Fibroblast of skin of right biceps (primary cell): ENCODE data around the gene TMEM138.

Source experiments
- DNase-seq: peaks from one replicate; pipeline ENCODE4 v3.0.0-alpha.2; 2013

TMEM138 gene

DNA sequence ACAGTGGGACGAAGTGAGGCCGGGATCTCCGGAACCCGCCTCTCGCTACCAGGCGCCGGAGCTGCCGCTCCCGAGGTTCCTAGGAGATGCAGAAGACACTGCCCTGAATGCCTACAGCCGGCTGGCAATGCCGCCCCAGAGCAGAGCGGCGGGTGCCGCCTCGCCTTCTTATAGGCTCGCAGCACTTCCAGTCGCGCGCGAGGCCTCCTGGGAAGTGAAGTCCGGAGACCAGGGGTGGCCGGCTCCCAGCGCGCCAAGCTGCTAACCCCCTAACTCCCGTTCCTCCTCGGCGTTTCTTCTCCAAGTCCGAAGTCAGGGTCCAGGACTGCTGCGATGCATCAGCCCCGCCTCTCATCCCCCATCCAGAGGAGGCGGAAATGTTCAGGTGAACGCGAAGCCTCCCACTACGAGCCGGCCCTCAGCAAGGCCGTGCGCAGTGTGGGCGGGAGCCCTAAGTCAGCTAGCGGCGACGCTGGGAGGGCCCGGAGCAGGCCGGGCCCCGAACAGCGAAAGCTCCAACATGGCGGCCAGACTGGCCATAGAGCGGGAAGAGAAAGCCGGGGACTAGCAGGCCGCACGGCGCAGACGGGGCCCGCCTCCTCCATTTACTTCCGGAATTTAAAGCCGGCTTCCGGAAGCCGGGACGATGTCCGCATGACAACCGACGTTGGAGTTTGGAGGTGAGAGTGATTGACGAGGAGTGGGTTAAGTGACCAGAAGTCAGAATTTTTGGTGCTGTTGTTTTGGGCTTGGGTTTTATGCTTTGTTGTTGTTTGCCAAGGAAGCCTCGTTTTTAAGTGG is at the start of gene TMEM138, which contains the start of gene CYB561A3:
Gene TMEM138, plus strand, starts transcription at position 634 of the 801 bp plus-strand sequence. CDS start 2,017 bp downstream, outside the sequence.
Gene CYB561A3, minus strand, starts transcription at position 142 of the 801 bp plus-strand sequence. CDS start 5,169 bp downstream, outside the sequence.
- DNase-seq: peak; percentile 94

GRCh38 chr11:61315260-61315659 is 46.9 kb upstream of the TMEM138 start:
- DNase-seq: no peak

- DNase-seq: no peak
Measured at GRCh38 chr11:61325649-61326414, 36.3 kb upstream of the TMEM138 start.

- DNase-seq: peak; percentile 47
Measured at GRCh38 chr11:61327669-61328071, 34.5 kb upstream of the TMEM138 start.

- no peak for DNase-seq
Measured at GRCh38 chr11:61328351-61328750, 33.8 kb upstream of the TMEM138 start.

DNA sequence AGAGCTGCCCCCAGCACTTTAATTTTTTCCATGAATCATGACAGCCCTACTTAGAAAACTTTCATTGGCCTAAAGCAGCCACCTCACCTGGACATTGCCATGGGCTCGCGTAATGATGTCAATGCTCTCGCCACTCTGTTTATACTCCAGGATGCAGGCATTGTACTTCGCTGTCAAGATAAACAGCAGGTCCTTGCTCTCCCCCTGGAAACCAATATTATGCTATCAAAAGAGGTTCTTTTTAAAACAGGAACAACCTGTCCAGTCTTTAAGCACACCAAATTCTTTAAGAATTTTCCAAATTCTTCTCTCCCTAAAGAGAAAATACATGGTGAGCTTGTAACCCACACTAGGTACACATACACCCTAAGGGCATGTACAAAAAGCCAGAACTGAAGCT is 32.3 kb upstream of the TMEM138 start:
- no peak for DNase-seq

DNA sequence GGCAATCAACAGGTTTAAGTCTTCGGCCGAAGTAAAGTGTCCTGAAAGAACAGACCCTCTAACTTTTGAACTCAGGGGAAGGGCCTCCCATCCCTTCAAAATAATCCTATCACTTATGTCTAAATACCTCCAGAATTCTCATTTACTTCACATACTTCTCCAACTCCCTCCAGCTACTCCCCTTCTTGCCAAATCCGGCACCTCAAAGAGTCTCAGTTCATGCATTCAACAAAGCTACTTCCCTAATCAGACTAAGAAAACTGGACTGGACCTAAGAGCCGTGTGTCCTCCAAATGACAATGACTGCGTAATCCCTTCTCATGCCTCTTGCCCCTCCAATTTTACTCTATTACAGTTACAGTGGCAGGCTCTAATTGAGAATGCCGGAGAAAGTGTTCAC is 30.5 kb upstream of the TMEM138 start:
- no peak for DNase-seq

DNA sequence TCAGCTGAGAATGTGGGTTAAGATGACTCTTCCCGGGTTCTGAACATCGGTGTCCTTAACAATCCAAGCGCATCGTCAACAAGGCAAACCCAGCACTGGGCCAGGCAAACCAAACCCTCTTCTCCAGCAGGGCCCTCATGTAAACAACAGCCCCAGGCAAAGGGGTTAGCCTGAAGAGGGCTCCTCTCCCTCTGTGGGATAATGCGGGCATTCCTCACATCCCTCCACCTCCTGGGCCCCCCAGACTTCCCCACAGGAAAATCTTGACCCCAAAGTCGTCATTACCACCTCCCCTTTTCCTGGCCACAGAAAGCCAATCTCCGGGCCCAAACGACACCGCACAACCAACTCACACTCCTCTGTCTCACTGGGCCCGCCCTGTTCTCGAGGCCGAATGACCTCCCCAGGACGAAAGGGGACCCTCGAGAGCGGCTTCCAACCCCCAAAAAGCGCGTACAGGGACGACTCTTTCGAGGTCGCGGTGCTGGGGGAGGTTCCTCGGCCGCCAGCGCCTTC is 29.8 kb upstream of the TMEM138 start:
- DNase-seq: peak; percentile 22

DNA sequence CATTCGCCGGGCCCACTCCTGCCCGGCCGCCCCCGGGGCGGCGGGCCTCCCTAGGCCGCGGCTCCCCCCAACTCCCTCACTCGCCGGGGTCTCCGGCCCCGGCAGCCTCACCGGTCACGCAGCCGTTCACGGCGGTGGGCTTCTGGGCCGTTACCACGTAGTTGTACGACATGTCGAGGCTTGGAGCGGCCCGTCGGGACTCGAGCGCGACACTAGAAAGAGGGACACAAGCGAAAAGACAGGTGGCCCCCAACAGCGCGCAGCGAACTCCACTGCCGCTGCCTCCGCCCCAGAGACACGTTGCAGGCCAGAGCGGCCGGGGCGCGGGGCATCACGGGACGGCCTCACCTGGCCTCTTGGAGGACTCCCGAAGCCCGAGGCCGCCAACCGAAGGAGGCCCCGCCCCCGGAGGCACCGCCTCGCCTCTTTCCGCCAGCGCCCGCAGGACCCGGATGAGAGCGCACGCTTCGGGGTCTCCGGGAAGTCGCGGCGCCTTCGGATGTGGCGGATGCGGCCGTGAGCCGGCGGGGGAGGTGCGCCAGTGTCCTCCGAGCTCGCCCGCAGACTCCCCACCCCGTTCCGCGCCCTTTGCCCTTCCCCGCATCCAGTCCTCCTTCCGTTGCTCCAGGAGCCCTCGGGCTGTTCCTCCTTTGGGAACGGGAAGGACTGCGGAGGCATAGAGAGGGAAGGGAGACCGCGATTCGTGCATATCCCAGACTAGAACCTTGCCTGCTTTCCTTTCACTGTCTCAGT is 29.2 kb upstream of the TMEM138 start, which contains the start of the genes DDB1 and TKFC:
Gene DDB1, minus strand, starts transcription at position 309 of the 753 bp plus-strand sequence. Its CDS starts 137 bp downstream, at position 172.
Gene TKFC, plus strand, starts transcription at position 432 of the 753 bp plus-strand sequence. CDS start 1,501 bp downstream, outside the sequence.
- DNase-seq: peak; percentile 95

- DNase-seq: peak; percentile 5
Measured at GRCh38 chr11:61333550-61334433, 28.4 kb upstream of the TMEM138 start.

DNA sequence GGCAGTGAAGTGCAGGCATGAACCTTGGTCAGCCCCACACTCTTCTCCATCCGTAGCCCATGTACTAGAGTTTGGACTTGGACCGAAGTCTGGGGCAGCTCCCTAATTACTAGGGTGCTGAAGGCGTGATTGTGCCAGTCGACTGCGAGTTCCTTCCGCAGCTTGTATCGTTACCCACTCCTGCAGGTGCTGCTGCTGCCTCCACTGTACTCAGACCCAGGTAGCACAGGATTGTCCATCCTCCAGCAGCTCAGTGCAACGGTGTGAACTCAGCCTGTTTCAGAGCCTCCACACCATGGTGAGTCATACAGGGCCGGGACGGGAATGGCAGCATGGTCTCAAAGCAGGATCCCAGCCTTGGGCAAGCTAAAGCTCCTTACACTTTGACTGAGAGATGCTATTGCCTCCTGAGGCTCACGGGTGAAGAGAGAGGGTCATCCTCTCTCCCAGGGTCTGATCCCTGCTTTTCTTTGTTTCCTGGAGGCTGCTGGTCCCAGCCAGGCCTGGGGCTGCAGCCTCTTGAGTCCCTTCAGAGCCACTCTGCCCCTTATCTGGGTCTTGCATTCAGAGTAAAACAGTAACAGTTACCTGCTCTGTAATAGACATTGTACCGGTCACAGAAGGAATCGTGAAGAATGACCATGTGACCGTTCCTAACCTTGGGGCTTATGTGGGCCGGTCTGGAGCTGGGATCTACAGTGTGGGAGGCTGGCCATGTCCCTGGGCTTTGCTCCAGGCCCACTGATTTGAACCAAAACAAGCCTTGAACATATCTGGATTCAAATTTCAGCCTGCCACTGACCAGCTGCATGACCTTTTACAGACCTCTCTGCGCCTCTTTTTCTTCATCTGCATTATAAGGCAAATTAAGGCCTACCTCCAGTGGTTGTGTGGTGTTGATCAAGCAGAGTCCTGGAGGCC is 27.5 kb upstream of the TMEM138 start:
- DNase-seq: peak; percentile 38

- DNase-seq: no peak
Measured at GRCh38 chr11:61335355-61335710, 26.8 kb upstream of the TMEM138 start.

GRCh38 chr11:61336171-61336935 is 25.8 kb upstream of the TMEM138 start:
- DNase-seq: peak; percentile 68

- no peak for DNase-seq
Measured at GRCh38 chr11:61337706-61338470, 24.3 kb upstream of the TMEM138 start.

DNA sequence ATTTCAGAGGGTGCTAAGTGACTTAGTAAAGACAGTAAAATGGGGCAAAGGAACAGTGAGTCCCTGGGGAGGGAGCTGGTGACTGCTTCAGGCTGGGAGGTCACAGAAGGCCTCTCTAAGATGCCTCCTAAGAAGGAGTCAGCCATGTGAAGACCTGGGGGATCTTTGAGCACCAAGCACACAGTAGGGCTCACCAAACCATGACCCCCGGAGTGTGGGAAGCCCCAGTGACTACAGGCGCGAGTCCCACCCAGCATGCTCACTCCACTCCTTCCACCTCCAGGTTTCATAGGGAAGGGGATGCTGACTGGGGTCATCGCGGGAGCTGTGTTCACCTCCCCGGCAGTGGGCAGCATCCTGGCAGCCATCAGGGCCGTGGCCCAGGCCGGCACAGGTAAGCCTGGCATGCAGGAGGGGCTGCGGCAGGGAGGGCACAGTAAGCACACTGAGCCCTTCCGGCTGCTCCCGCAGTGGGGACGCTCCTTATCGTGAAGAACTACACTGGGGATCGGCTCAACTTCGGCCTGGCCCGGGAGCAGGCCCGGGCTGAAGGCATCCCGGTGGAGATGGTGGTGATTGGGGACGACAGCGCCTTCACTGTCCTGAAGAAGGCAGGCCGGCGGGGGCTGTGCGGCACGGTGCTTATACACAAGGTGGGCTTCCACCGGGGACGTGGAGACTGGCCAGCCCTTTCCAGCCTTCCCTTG is 23.2 kb upstream of the TMEM138 start:
- no peak for DNase-seq

DNA sequence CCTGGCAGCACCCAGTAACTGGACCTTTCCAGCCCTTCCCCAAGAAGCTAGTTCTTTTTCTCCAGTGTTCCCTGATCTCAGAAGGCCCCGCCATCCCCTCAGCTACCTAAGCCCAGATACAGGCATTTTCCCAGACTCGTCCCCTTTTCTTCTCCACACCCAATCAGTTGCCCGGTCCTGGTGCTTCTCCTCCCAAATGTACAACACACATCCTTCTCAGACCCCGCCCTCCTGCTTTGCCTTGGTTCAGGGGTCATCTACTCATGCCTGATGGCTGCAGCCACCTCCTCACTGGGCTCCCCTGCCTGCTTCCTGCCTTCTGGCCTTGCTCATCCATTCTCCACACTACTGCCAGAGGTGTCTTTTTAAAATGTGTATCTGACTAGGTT is 22.7 kb upstream of the TMEM138 start:
- DNase-seq: no peak

GRCh38 chr11:61340979-61341378 is 21.2 kb upstream of the TMEM138 start:
- DNase-seq: no peak

DNA sequence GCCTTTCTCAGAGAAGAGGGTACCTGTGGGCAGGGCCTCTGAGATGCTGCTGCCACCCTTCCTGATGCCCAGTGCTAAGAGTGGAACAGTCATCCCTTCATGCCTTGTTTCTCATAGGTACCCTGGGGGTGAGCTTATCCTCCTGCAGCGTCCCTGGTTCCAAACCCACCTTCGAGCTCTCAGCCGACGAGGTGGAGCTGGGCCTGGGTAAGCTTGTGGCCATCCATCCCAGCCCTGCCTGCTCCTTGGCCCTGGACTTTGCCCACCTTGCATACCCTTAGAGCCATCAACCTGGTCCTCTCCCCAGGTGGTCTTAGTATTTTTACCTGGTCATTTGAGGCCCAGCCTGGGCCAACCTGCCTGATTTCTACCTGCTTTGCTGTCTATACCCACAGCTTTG is 20.5 kb upstream of the TMEM138 start:
- no peak for DNase-seq
